Fibroblast of lung (primary cell): ENCODE results near the gene ACTRT2. TPM values are rescaled to one million over a fixed set of nuclear protein-coding genes. Genes with fewer than 3 reads are reported as not detected.

ENCODE experiments used
- DNase-seq, 2 donors: peaks; one replicate each; pipeline versions ENCODE4 v3.0.0 to v3.0.0-alpha.2; 2010; ENCODE audit warnings: low read depth in 2 of 2
- H2AFZ ChIP-seq: 2 replicates; pipeline ENCODE4 v1.5.1; 2012; ENCODE audit warnings: low read length, control low read depth, inconsistent platforms
- H3K27ac ChIP-seq: 2 replicates; pipeline ENCODE4 v1.5.1; 2011; ENCODE audit warnings: low read length, control low read depth; ENCODE audit not compliant: insufficient read depth
- H3K27me3 ChIP-seq: 2 replicates; pipeline ENCODE4 v1.5.1; 2011; ENCODE audit warnings: mild to moderate bottlenecking, low read length; ENCODE audit not compliant: control insufficient read depth, insufficient read depth
- H3K36me3 ChIP-seq: 2 replicates; pipeline ENCODE4 v1.5.1; 2011; ENCODE audit warnings: low read length; ENCODE audit not compliant: control insufficient read depth, insufficient read depth
- H3K4me1 ChIP-seq: 2 replicates; pipeline ENCODE4 v1.5.1; 2011; ENCODE audit warnings: low read length; ENCODE audit not compliant: control insufficient read depth, insufficient read depth; ENCODE audit errors: extremely low read depth
- H3K4me2 ChIP-seq: 2 replicates; pipeline ENCODE4 v1.5.1; 2011; ENCODE audit warnings: low read length, control low read depth; ENCODE audit not compliant: insufficient read depth; ENCODE audit errors: extremely low read depth
- H3K4me3 ChIP-seq, 4 experiments: fragments of 200-600 bp in 1 of 4; sonication (generic) in 1 of 4; replicated peaks in 1 of 4; 2 replicates each; pipeline ENCODE4 v1.5.1; 2011 to 2016; ENCODE audit warnings: low read length in 4 of 4, low read depth in 3 of 4, mild to moderate bottlenecking in 3 of 4, control low read depth in 2 of 4, inconsistent platforms in 1 of 4, mixed read lengths in 1 of 4; ENCODE audit not compliant: insufficient read depth in 1 of 4; ENCODE audit errors: control extremely low read depth in 1 of 4
- H3K79me2 ChIP-seq: 2 replicates; pipeline ENCODE4 v1.5.1; 2012; ENCODE audit warnings: mild to moderate bottlenecking, low read length, inconsistent platforms; ENCODE audit not compliant: control insufficient read depth, insufficient read depth
- H3K9ac ChIP-seq: 2 replicates; pipeline ENCODE4 v1.5.1; 2011; ENCODE audit warnings: mild to moderate bottlenecking, low read length, control low read depth; ENCODE audit not compliant: insufficient read depth
- H3K9me3 ChIP-seq: 2 replicates; pipeline ENCODE4 v1.5.1; 2012; ENCODE audit warnings: low read depth, low read length; ENCODE audit not compliant: control insufficient read depth, insufficient read depth
- H4K20me1 ChIP-seq: 2 replicates; pipeline ENCODE4 v1.5.1; 2011; ENCODE audit warnings: low read length; ENCODE audit not compliant: control insufficient read depth, insufficient read depth; ENCODE audit errors: extremely low read depth
- CTCF ChIP-seq, 2 donors: IDR thresholded peaks in 1 of 2; conservative IDR thresholded peaks in 1 of 2; 1 replicate in 1 of 2; 2 replicates in 1 of 2; pipeline ENCODE4 v1.5.1; 2011 to 2012; ENCODE audit warnings: low read length in 2 of 2, control low read depth in 1 of 2, inconsistent platforms in 1 of 2, low read depth in 1 of 2, mild to moderate bottlenecking in 1 of 2
- EZH2 ChIP-seq: IDR thresholded peaks from 2 replicates; pipeline ENCODE4 v1.5.1; 2012; ENCODE audit warnings: low read length, control low read depth, mild to moderate bottlenecking; ENCODE audit errors: missing control alignments
- polyA plus RNA-seq, 2 donors: library from polyadenylated mRNA; depleted of rRNA in 1 of 2; stranded (reverse) in 1 of 2; unstranded in 1 of 2; fragments of >200 nt; gene quantifications; 2 replicates each; pipeline ENCODE4 v1.2.1, GENCODE V29; 2011 to 2012; ENCODE audit warnings: missing spikeins in 1 of 2
- total RNA-seq: library from RNA; depleted of rRNA; stranded (reverse); fragments of >200 nt; gene quantifications from 2 replicates; pipeline ENCODE4 v1.2.1, GENCODE V29; 2014

Gene ACTRT2
- total and polyA plus RNA-seq, 2 donors (not counting 1 experiment from before 2014, with no cell fraction given) = not detected

- no peaks in the 10 kb centered on the region for H3K27me3 ChIP-seq
- no peak overlapping the region for H3K9ac ChIP-seq
- no peak for DNase-seq
These were observed 17.4 kb downstream of the ACTRT2 start for GRCh38 chr1:3038571-3039181.

GRCh38 chr1:3040004-3040403 lies 18.7 kb downstream of the ACTRT2 start:
- H3K9ac ChIP-seq = no peak overlapping the region
- H3K36me3 ChIP-seq = no peaks in the 10 kb centered on the region
- DNase-seq = no peak
- H3K79me2 ChIP-seq = no peaks in the 10 kb centered on the region
- H3K9me3 ChIP-seq = no peaks in the 10 kb centered on the region
- TF ChIP-seq EZH2 (no peak), CTCF (conservative IDR thresholded peaks at IDR 0.05 in 1 of 2, IDR thresholded peaks at IDR 0.05 in 1 of 2; ENCODE audit: low read depth in 1 of 2, low read length in 2 of 2) (no peak)
- H2AFZ ChIP-seq = no peak overlapping the region
- no peak overlapping the region for H3K4me2 ChIP-seq
- H4K20me1 ChIP-seq = no peaks in the 10 kb centered on the region
- no peak overlapping the region for H3K27ac ChIP-seq
- H3K27me3 ChIP-seq = no peaks in the 10 kb centered on the region
- H3K4me1 ChIP-seq = no peaks in the 10 kb centered on the region
- H3K4me3 ChIP-seq = no peak overlapping the region

More at GRCh38 chr1:3038571-3039181, 17.4 kb downstream of the ACTRT2 start:
- H3K4me1 ChIP-seq = no peaks in the 10 kb centered on the region
- no peaks in the 10 kb centered on the region for H3K9me3 ChIP-seq
- no peak overlapping the region for H3K4me2 ChIP-seq
- H2AFZ ChIP-seq = no peak overlapping the region
- H3K79me2 ChIP-seq = no peaks in the 10 kb centered on the region
- H3K36me3 ChIP-seq = no peaks in the 10 kb centered on the region
- no peaks in the 10 kb centered on the region for H4K20me1 ChIP-seq
- no peak overlapping the region for H3K4me3 ChIP-seq
- no peak for TF ChIP-seq EZH2
- no peak for TF ChIP-seq CTCF (conservative IDR thresholded peaks at IDR 0.05 in 1 of 2, IDR thresholded peaks at IDR 0.05 in 1 of 2; ENCODE audit: low read depth in 1 of 2, low read length in 2 of 2)
- H3K27ac ChIP-seq = no peak overlapping the region

- no peaks in the 10 kb centered on the region for H3K27me3 ChIP-seq
- H3K36me3 ChIP-seq = no peaks in the 10 kb centered on the region
- H3K9ac ChIP-seq = no peak overlapping the region
- no peak for TF ChIP-seq CTCF (conservative IDR thresholded peaks at IDR 0.05 in 1 of 2, IDR thresholded peaks at IDR 0.05 in 1 of 2; ENCODE audit: low read depth in 1 of 2, low read length in 2 of 2)
- no peak for TF ChIP-seq EZH2
- no peaks in the 10 kb centered on the region for H4K20me1 ChIP-seq
- H3K4me1 ChIP-seq = no peaks in the 10 kb centered on the region
- no peak overlapping the region for H2AFZ ChIP-seq
- H3K4me3 ChIP-seq = no peak overlapping the region
- no peak for DNase-seq
- no peaks in the 10 kb centered on the region for H3K79me2 ChIP-seq
- no peak overlapping the region for H3K27ac ChIP-seq
- no peaks in the 10 kb centered on the region for H3K9me3 ChIP-seq
- no peak overlapping the region for H3K4me2 ChIP-seq
These were observed 21.2 kb downstream of the ACTRT2 start for GRCh38 chr1:3042481-3042880.
